SU-DHL-6 (cell line): ENCODE measurements around the gene GANAB.

Experiments used
- H2AFZ ChIP-seq: fragments of 200-600 bp; sonication (generic); 2 replicates; pipeline ENCODE4 v1.6.1; 2014; ENCODE audit warnings: low read depth, mild to moderate bottlenecking, moderate library complexity, mixed read lengths, antibody characterized with exemption, low read length; ENCODE audit not compliant: severe bottlenecking
- H3F3A ChIP-seq: fragments of 200-600 bp; shearing (Covaris generic); 2 replicates; pipeline ENCODE4 v1.6.0; 2016; ENCODE audit warnings: antibody characterized with exemption, mild to moderate bottlenecking; ENCODE audit not compliant: insufficient read depth
- H3K27ac ChIP-seq: fragments of 200-600 bp; sonication (generic); 2 replicates; pipeline ENCODE4 v1.5.1; 2016; ENCODE audit warnings: low read depth, mild to moderate bottlenecking, low read length, moderate library complexity, mixed read lengths
- H3K27me3 ChIP-seq: fragments of 200-600 bp; sonication (generic), shearing (Covaris generic); 2 replicates; pipeline ENCODE4 v1.6.0; 2014; ENCODE audit warnings: mild to moderate bottlenecking, low read length
- H3K36me3 ChIP-seq: fragments of 200-600 bp; sonication (generic); 2 replicates; pipeline ENCODE4 v1.6.1; 2014; ENCODE audit warnings: mild to moderate bottlenecking, low read length, mixed read lengths
- H3K4me2 ChIP-seq: fragments of 300-600, 200-600 bp; shearing (Covaris generic), sonication (generic); 2 replicates; pipeline ENCODE4 v1.6.0; 2014; ENCODE audit warnings: low read length, low read depth, mild to moderate bottlenecking; ENCODE audit not compliant: poor library complexity, severe bottlenecking
- H3K4me3 ChIP-seq: fragments of 200-600 bp; sonication (generic); 2 replicates; pipeline ENCODE4 v1.5.1; 2014; ENCODE audit warnings: antibody characterized with exemption, low read length, mild to moderate bottlenecking, mixed read lengths; ENCODE audit not compliant: insufficient read depth, poor library complexity, severe bottlenecking
- H3K79me2 ChIP-seq: fragments of 200-600 bp; sonication (generic); 2 replicates; pipeline ENCODE4 v1.6.1; 2014; ENCODE audit warnings: mild to moderate bottlenecking, low read length, moderate library complexity; ENCODE audit not compliant: insufficient read depth
- H3K9ac ChIP-seq: fragments of 200-600 bp; sonication (generic); 2 replicates; pipeline ENCODE4 v1.7.0; 2014; ENCODE audit warnings: mild to moderate bottlenecking, low read length
- H3K9me2 ChIP-seq: fragments of 200-600 bp; sonication (generic); replicated peaks from 2 replicates; pipeline ENCODE4 v1.6.1; 2014; ENCODE audit warnings: low read length; ENCODE audit not compliant: insufficient read depth
- H3K9me3 ChIP-seq: fragments of 200-600 bp; sonication (generic); 2 replicates; pipeline ENCODE4 v1.6.1; 2014; ENCODE audit warnings: low read length, mixed read lengths; ENCODE audit not compliant: insufficient read depth
- H4K20me1 ChIP-seq: fragments of 200-600 bp; sonication (generic); 2 replicates; pipeline ENCODE4 v1.6.1; 2014; ENCODE audit warnings: low read depth, mild to moderate bottlenecking, antibody characterized with exemption, low read length, moderate library complexity, mixed read lengths
- CTCF ChIP-seq: fragments of 200-600 bp; sonication (generic); IDR thresholded peaks from one replicate; pipeline ENCODE4 v1.5.1; 2017; ENCODE audit warnings: antibody characterized with exemption, mild to moderate bottlenecking, low read length, moderate library complexity; ENCODE audit not compliant: insufficient read depth, poor library complexity, severe bottlenecking
- EZH2phosphoT487 ChIP-seq: fragments of 200-600 bp; sonication (generic), shearing (Covaris generic); conservative IDR thresholded peaks from 2 replicates; pipeline ENCODE4 v1.6.1; 2018; ENCODE audit warnings: mild to moderate bottlenecking, antibody characterized with exemption, low read length, moderate library complexity, mixed read lengths

GANAB gene

GRCh38 chr11:62601372-62602140 is 44.9 kb downstream of the GANAB start, which contains the start of gene MTA2:
Gene MTA2 (minus strand): TSS chr11:62601865. CDS start chr11:62601450, 415 bp downstream.
- TF ChIP-seq EZH2phosphoT487 (no peak), CTCF (no peak)
- peak within 1 kb of the TSS; percentile 88 for H3K4me3 ChIP-seq
- H2AFZ ChIP-seq, result no peak within 1 kb of the TSS
- H3K79me2 ChIP-seq, result peaks cover 33% of the 10 kb centered on the region
- no peaks in the 10 kb centered on the region for H3K27me3 ChIP-seq
- H3F3A ChIP-seq, result peaks cover 20% of the 10 kb centered on the region
- peak within 1 kb of the TSS; percentile 84 for H3K27ac ChIP-seq
- no peaks in the 10 kb centered on the region for H3K9me3 ChIP-seq
- H4K20me1 ChIP-seq, result no peaks in the 10 kb centered on the region
- peaks cover 18% of the 10 kb centered on the region; the same call in 1 of the 2 replicates for H3K36me3 ChIP-seq
- peak within 1 kb of the TSS; percentile 90 for H3K4me2 ChIP-seq
- peak within 1 kb of the TSS; percentile 99 for H3K9ac ChIP-seq
- no peaks in the 10 kb centered on the region for H3K9me2 ChIP-seq

- Histone ChIP-seq H4K20me1 (no peaks in the 10 kb centered on the region), H3K9ac (peak overlapping the region; percentile 99), H3K9me3 (no peaks in the 10 kb centered on the region), H2AFZ (no peak overlapping the region), H3K4me2 (peak overlapping the region; percentile 90), H3K27me3 (no peaks in the 10 kb centered on the region), H3K79me2 (peaks cover 33% of the 10 kb centered on the region), H3K9me2 (no peaks in the 10 kb centered on the region), H3K4me3 (peak overlapping the region; percentile 88), H3F3A (peaks cover 22% of the 10 kb centered on the region), H3K36me3 (peaks cover 18% of the 10 kb centered on the region; the same call in 1 of the 2 replicates), H3K27ac (peak overlapping the region; percentile 84)
- TF ChIP-seq EZH2phosphoT487, result no peak
- TF ChIP-seq CTCF, result no peak
These were observed 45.4 kb downstream of the GANAB start for GRCh38 chr11:62601122-62601371.

- peaks cover 33% of the 10 kb centered on the region for H3K79me2 ChIP-seq
- H3K27me3 ChIP-seq, result no peaks in the 10 kb centered on the region
- peak overlapping the region; percentile 84 for H3K27ac ChIP-seq
- peaks cover 25% of the 10 kb centered on the region for H3F3A ChIP-seq
- H3K9me3 ChIP-seq, result no peaks in the 10 kb centered on the region
- H3K9ac ChIP-seq, result peak overlapping the region; percentile 99
- H3K9me2 ChIP-seq, result no peaks in the 10 kb centered on the region
- no peaks in the 10 kb centered on the region for H4K20me1 ChIP-seq
- H3K4me2 ChIP-seq, result peak overlapping the region; percentile 90
- TF ChIP-seq EZH2phosphoT487, result no peak
- no peak for TF ChIP-seq CTCF
- peaks cover 18% of the 10 kb centered on the region; the same call in 1 of the 2 replicates for H3K36me3 ChIP-seq
- peak overlapping the region; percentile 88 for H3K4me3 ChIP-seq
- no peak overlapping the region for H2AFZ ChIP-seq
These were observed 45.9 kb downstream of the GANAB start for GRCh38 chr11:62600367-62601121.
